Limb (tissue), 2 donors: ENCODE data around the gene PDCL2.
"Not testable (repeated sequence)": the region's sequence is repeated elsewhere in the genome, so short reads cannot be mapped to it uniquely, and the experiment has no call there.

ENCODE experiments used
- DNase-seq, 2 donors: peaks; one replicate each; pipeline ENCODE4 v3.0.0-alpha.2; 2016; ENCODE audit errors: extremely low spot score in 2 of 2

Gene PDCL2, protein sequence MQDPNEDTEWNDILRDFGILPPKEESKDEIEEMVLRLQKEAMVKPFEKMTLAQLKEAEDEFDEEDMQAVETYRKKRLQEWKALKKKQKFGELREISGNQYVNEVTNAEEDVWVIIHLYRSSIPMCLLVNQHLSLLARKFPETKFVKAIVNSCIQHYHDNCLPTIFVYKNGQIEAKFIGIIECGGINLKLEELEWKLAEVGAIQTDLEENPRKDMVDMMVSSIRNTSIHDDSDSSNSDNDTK

GRCh38 chr4:55592014-55592413 is at the start of gene PDCL2:
PDCL2 (minus strand) TSS chr4:55592245; CDS start chr4:55592109, 136 bp downstream.
- DNase-seq, result no peak

GRCh38 chr4:55637272-55637820 is 45.3 kb upstream of the PDCL2 start:
- no peak for DNase-seq

- DNase-seq, result no peak
These were observed 44.6 kb upstream of the PDCL2 start for GRCh38 chr4:55636656-55636999.

GRCh38 chr4:55635741-55636655 is 44.0 kb upstream of the PDCL2 start, which contains the start of gene NMU:
NMU (minus strand) TSS chr4:55636298; CDS start chr4:55636192, 106 bp downstream.
- peak in 1 of 2 donors; percentile 66 for DNase-seq

GRCh38 chr4:55635282-55635681 is 43.2 kb upstream of the PDCL2 start:
- DNase-seq, result no peak

DNA sequence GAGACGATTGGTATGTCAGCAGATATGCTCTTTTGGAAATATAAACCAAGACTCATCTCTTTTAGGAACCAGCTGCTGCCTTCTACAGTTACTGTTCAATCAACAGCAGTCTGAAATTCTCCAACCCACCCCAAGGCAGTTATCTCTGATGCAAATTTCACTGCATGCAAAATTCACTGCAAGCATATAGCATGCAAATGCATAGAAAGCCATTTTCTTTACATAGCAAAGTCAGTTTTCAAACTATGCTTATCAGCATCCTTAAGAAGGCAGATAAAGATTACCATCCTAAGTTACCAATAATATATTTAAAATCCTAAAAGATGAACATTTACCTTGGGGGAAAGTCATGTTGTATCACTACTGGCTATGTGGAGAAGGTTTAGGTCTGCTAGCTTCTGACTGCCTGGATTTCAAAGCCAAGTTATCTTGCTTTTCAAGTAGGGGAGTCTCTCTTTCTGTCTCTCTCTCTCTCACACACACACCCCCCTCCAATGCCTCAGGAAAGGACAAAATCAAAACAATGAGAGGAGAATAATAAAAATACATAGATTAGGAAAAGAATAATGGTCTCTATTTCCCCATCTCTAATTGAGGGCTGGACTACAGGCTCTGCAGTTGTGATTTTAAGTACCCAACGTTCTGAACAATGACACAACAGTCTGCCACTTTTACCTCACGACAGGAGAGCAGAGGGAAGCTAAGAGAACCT is 42.5 kb upstream of the PDCL2 start:
- no peak for DNase-seq

GRCh38 chr4:55633903-55634302 is 41.9 kb upstream of the PDCL2 start:
- DNase-seq, result no peak

DNA sequence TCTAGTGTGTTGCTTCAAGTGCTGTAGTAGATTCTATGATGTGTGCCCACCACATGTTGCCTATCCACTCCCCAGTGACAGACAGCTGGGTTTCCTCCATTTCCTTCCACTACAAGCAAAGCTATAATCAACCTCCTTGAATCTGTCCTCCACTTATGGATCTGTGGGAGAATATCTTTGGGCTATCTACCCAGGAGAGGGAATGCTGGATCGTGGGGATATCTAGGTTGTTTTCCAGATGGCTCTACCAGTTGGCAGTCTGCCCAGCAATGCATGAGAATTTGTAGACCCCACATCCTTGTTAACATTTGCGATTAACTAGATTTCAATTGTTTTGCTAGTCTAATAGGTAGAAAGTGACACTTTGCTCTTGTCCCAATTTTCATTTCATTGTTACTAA is 33.8 kb upstream of the PDCL2 start:
- DNase-seq, result no peak

DNA sequence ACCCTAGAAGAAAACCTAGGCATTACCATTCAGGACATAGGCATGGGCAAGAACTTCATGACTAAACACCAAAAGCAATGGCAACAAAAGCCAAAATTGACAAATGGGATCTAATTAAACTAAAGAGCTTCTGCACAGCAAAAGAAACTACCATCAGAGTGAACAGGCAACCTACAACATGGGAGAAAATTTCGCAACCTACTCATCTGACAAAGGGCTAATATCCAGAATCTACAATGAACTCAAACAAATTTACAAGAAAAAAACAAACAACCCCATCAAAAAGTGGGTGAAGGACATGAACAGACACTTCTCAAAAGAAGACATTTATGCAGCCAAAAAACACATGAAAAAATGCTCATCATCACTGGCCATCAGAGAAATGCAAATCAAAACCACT is 32.0 kb upstream of the PDCL2 start:
- not testable (repeated sequence) for DNase-seq

DNA sequence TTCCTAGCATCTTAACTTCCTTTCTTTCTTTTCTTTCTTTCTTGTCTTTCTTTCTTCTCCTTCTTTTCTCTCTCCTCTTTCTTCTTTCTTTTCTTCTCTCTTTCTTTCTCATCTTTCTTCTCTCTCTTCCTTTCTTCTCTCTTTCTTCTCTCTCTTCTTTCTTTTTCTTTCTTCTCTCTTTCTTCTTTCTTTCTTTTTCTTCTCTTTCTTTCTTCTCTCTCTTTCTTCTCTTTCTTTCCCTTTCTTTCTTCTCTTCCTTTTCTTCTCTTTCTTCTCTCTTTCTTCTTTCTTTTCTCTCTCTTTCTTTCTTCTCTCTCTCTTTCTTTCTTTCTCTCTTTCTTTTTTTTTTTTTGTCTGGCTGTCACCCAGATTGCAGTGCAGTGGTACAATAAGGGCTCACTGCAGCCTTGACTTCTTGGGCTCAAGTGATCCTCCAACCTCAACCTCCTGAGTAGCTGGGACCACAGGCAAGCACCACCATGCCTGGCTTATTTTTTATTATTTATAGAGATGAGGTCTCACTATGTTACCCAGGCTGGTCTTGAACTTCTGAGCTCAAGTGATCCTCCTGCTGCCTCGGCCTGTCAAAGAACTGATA is 26.6 kb upstream of the PDCL2 start:
- DNase-seq, result no peak

GRCh38 chr4:55617587-55618197 is 25.6 kb upstream of the PDCL2 start:
- DNase-seq, result no peak

DNA sequence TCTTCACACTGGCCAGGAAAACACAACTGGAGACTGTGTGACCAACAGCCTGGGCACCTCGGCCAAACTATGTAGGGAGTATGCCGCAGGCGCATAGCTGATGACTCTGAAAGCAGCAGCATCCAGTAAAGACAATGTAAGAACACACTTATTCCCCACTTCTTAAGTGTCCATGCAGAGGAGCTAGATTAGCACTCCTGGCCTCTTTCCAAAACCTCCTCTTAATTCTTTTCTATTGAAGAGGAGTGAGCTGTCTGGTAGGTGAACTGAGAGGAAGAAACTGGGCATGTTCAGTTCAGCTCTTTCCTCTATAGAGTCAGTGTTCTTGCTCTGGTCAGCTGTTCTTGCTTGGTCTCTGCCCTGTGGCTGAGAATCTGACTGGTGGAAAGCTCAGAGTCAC is 23.0 kb upstream of the PDCL2 start:
- DNase-seq, result no peak

DNA sequence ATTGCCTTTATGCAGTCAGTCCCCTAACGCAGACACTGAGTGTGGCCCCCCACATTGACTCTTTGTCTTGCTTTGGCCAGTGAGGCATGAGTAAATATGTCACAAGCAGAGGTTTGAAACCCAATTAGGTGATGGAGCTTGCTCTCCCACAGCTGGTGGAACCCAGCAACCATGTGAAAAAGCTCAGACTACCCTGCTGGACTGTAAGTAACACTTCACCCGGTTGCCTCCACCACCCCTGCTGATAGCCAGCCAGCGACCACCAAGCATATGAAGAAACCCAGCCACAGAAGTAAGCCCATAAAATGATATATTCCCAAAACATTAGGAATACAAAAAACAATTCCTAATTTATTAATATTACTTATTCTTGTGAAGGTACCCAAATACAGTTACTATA is 21.6 kb upstream of the PDCL2 start:
- no peak for DNase-seq

- DNase-seq, result no peak
These were observed 20.3 kb upstream of the PDCL2 start for GRCh38 chr4:55612341-55612740.

- no peak for DNase-seq
These were observed 19.5 kb upstream of the PDCL2 start for GRCh38 chr4:55611358-55612059.

- DNase-seq, result no peak
These were observed 18.3 kb upstream of the PDCL2 start for GRCh38 chr4:55610381-55610780.

DNA sequence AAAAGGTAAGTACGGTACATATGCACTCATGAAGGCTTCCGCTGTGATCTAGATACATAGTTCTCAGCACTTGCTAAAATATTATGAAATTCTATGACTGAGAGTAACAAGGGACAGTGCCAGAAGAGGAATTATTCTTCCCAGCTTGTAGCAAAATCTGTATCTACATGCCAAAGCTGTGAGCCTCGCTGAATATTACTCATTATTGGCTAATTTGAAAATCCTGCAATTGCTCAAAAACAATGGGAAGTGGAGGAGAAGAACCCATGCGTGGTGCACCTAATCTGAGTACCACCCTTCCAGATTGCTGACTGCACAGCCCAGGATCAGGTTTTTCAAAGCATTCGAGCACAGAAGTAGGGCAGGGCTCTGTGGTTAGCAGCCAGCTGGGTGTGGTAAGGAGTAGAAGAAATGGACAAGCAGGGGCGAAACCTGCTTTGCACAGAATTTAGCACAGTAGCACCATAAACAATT is 17.4 kb upstream of the PDCL2 start:
- DNase-seq, result no peak

GRCh38 chr4:55608591-55608990 is 16.5 kb upstream of the PDCL2 start:
- DNase-seq, result no peak

GRCh38 chr4:55604996-55605395 is 13.0 kb upstream of the PDCL2 start:
- DNase-seq, result no peak

DNA sequence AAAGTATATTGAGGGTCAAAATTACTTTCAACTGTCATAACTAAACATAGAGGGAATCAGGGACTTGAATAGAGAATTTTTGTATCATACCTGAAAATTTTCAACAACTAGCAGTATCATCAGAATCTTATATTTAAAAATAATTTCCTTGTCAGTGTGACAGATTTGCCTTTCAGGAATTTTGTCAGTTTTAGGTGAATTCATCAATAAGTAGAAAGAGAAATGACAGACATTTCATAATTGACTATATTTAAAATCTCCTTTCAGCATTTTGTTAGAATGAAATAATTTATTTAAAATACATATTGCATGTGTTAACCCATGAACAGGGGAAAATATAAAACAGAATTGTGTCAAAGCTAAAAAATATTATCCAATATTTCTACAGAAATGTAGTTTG is 8.6 kb upstream of the PDCL2 start:
- no peak for DNase-seq
